Left renal pelvis (tissue), 4 donors: Measurements from ENCODE around the gene MEIS2. TPM values are rescaled to one million over a fixed set of nuclear protein-coding genes. Genes with fewer than 3 reads are reported as not detected.

ENCODE experiments used
- DNase-seq, 4 donors: peaks; one replicate each; pipeline ENCODE4 v3.0.0-alpha.2; 2013; ENCODE audit warnings: low read depth in 4 of 4, low spot score in 3 of 4
- polyA plus RNA-seq, 4 donors: library from polyadenylated mRNA; unstranded; fragments of 120-200 nt; gene quantifications; one replicate each; pipeline ENCODE4 v1.2.1, GENCODE V29; 2013; ENCODE audit not compliant: insufficient read length in 4 of 4

Gene MEIS2
- polyA plus RNA-seq, 4 donors: 129 to 442 (median 168) TPM

DNA sequence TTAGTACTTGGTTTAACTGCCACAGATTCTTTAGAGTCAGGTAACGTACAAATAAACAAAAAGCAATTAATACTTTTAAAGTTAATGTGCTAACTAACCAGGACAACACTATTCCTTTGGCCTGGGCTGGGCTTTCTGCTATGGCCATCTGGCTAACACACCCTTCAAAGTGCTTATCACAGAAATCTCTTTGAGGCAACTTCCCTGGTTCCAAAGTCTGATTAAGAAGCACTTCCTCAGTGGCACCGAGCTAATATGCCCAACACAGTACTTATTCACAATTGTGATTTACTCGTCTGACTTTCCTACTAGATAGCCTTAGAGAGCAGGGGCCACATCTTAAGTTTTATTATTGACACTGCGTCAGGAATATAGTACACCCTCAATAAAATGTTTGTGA lies 191.4 kb downstream of the MEIS2 start:
- DNase-seq: no peak

DNA sequence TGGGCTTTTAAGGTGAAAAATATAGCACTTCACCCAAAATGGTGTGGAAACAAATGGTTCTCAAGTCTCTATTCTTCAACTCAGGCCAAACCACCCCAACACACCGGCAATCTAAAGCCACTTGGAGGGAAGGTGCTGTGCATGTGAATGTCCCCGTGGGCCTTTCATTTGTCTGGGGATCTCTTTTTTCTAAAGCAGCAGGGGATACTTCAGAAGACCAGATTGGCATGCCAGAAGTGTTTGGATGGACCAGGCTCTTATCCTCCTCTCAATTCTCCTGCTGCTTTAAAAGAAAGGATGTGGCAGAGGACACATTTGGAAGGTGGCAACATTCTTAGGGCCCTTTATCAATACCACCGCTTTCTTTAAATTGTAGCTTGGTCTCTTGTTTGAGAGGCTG lies 193.1 kb downstream of the MEIS2 start:
- DNase-seq: no peak

DNA sequence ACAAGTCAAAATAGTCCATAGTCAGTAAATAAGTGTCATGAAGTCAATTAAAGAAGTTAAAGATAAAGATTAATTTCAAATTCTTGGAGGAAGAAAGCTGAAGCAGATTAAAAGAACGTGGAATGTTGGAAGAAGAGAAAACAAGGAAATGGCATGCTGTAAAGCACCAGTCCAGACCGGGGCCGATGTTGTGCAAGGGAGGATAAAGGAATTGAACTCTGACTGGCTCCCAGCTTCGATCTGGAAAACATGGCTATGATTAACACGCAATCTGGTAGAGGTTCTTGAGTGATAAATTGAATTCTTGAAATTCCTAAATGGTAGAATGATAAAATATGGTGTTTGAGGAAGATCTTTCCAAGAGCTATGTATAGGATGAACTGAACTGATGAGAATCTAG lies 194.4 kb downstream of the MEIS2 start:
- DNase-seq: no peak

- no peak for DNase-seq
Observed at GRCh38 chr15:36904715-36905114, 195.6 kb downstream of the MEIS2 start.

DNA sequence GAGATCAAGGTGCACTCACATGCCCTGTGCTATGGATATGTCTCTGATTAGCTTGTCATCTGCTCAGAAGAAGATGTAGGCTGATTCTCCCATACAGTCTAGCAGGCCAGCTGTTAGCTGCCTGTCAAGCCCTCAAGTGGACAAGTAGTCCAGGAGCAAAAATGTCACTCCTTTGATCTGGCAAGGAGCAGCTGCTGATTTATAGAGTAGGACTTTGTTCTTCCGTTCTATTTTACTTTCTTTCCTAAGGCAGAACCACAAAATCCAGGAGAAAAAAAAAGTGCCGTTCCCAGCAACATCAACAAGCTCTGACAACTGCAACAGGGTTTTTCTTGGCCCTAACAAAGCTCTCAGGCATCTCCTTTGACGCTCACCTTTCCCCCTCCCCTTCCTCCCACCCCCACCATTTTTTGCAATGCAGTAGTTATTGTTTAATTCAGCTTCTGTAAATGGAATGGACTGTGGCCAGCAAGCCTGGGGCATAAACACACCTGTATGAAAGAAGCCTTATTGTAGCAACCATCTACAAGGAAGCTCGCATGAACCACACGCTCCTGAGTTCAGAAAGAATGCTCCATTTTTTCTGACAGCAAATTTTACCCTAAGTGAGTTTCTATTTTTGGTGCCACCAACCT lies 196.3 kb downstream of the MEIS2 start:
- DNase-seq: no peak

DNA sequence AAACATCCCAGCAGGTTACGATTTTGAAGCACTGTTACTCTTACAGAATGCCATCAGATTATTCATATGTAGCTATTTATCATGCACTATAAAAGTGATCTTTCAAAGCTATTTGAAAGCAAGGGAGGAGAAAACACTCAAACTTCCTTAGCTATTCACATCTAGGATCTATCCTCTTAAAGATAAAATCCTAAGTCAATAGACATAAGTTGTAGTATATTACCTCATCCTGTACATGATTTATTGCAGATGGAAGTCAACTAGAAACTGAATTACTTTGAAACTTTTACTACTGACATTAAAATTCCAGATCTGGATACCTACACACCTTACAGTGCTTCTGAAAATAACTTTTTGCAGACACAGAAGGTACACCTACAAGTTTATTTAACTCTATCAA lies 197.2 kb downstream of the MEIS2 start:
- no peak for DNase-seq

DNA sequence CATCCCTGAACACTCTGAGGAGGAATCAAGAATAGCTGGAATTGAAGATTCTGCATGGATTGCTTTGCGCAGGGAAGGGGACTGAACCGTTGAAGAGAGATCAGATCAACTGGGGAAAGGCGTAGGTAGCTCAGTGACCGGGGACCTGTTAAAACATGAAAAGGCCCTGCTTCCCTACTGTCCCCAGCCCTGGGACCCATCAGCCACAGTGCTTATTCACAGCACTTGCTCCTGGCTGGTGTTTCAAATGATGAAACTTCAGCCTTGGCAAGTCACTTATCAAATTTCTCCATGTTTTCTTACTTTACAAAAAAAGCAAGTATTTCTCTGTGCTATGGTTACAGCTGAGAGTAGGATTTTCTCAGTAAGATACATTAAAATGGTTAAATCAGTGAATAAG lies 199.3 kb downstream of the MEIS2 start:
- no peak for DNase-seq

DNA sequence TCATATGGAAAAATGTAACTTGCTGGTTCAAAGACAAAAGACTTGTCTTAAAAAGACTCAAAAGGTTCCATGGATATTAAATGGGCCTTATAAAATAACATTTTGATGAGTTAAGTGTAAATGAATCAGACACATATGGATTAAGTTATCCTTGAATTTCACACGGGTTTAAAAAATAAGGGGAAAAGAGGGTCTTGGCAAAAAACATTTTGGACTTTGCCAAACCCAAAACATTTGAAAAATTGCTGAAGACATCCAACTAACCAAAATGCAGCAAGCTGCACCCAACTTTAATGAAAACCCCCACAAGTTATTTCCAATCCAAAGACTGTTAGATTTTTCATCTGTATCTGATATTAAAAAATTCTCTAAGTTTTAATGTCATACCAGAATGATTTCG lies 200.7 kb downstream of the MEIS2 start:
- no peak for DNase-seq

GRCh38 chr15:36898536-36899126 lies 201.7 kb downstream of the MEIS2 start:
- DNase-seq: no peak

DNA sequence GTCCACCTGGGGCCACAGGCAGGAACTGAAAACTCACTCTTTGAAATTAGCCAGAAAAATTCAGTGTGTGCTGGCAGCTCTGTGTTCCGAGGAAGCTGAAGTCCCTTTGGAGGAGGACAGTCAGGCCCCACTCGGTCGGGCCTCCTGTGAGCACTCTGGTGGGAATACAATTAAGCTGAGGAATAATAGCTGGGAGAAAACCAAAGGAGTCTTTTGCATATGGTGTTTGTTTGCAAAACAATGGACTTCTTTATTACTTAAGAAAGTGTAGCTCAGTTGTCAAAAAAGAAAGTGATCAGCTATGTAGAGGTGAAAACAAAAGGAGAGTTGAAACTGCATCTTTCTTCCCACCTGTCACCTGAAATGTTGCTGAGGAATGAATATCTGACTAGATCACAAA lies 202.5 kb downstream of the MEIS2 start:
- DNase-seq: no peak

DNA sequence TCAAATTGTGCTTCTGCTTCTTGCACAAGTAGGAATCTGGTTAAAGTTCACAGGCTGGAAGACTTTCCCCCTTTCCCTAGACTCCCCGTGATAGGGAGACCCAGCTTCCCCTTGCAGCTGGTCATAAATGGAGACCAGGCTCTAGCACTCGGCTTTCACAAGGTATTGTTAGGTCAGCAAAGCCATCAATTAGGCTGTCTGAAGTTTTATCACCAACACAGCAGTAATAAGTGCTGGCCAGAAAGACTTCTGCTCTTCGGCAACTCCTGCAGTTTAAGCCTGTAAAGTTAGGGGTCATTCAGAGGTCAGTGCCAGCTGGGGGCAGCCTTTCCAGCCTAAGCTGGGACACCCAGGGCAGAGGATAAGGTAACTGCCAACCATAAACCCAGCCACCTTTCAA lies 203.4 kb downstream of the MEIS2 start:
- peak in 2 of 4 donors; percentile 57 to 83 for DNase-seq

DNA sequence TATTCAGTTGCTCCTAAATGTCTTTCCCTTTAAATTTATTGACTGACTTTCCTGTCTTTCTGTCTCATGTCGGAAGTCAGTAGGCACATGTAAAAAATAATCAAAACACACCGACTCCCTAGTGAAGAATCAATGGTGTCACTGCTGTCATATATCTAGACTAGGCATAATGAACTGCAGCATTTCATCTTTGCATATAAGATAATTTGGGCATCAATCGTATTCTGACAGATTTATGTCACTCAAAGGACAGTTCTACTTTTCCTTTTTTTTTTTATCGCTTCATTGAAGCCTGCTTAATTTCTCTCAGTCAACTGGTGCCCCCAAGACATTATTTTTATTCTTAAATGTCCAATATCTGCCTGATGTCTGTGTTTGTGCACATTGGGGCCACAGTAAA lies 206.3 kb downstream of the MEIS2 start:
- no peak for DNase-seq

DNA sequence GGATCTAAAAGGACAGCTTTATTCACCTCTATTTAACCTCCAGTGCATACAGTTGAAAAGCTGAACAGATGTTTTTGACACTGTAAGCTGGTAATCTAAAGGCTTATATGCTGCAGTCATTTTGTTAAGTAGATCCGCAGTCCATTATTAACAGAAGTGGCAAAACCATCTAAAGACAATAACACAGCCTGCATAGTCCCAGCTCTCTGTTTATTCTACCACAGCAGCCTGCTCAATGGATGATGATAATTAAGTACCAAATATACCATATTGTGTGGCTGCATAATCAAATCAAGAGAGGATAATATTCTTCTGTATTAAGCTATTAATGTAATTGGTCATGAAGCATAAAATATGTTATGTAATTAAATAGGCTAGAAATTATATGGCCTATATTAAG lies 207.1 kb downstream of the MEIS2 start:
- no peak for DNase-seq

- peak in 1 of 4 donors; percentile 58 for DNase-seq
Observed at GRCh38 chr15:36888011-36888992, 212.0 kb downstream of the MEIS2 start.

DNA sequence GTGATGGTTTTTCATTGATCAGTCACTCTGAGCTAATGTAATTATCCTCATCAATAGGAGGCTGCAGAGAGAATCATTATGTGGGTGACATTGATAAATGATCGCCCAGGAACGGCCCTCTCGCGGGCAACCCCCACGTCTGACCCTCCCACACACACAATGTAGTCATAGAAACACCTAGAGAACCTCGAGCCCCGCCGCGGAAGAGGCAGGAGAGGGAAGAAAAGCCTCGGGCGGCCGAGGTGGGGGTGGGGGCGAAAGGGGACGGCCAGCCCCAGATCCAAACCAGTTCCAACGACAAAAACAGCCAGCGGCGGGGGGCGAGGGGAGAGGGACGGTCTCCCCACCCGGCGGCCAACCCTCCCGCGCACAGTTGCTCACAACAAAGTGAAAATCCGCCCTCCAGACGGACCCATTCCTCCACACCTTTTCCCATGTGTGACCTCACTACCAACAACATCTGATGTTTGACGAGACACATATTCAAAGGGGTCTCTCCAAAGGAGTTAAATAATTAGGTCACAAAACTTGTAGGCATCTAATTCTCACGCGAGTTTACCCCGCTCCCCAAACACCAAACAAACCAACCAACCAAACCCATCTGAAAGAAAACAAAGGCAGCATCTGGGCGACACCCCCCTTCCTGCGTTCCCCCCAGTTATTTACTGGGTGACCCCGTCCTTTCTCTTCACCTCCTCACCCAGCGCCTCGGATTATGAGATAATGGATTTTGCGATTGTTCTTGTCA lies 213.0 kb downstream of the MEIS2 start:
- DNase-seq: peak in 1 of 4 donors; percentile 61

- no peak for DNase-seq
Observed at GRCh38 chr15:36886701-36887100, 213.6 kb downstream of the MEIS2 start.

GRCh38 chr15:36886191-36886590 lies 214.2 kb downstream of the MEIS2 start:
- no peak for DNase-seq

GRCh38 chr15:36885771-36886170 lies 214.6 kb downstream of the MEIS2 start:
- DNase-seq: no peak

DNA sequence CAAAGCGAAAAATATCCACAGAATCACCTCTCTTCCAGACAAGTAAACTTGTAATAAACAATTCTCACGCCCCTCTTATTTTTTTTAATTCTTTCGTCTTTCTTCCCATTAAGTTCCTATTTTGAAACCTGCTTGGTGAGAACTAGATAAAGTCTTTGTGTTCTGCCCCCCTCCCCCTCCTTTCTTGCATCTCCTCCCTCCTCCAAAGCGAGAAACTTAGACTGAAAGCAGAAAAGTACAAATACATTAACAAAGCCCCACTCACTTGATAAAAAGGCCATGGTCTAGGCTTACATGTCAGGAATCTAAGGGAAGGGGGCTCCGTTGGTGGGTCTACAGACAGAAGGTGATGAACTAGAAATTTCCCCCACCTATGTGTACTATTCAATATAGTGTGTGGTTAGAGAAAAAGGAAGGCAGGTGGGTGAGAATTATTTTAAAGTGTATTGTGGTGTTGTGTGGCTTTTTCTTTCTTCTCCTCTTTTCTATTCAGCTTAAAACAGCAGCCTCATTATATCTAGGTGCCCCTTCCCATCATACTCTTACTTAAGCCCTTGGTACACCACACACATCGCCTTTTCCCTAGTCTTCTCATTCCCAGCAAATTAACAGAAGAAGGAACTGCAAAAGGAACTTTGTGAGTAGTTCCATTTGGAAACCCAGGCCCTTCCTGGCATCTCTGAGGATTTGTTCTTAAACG lies 215.3 kb downstream of the MEIS2 start:
- DNase-seq: no peak

DNA sequence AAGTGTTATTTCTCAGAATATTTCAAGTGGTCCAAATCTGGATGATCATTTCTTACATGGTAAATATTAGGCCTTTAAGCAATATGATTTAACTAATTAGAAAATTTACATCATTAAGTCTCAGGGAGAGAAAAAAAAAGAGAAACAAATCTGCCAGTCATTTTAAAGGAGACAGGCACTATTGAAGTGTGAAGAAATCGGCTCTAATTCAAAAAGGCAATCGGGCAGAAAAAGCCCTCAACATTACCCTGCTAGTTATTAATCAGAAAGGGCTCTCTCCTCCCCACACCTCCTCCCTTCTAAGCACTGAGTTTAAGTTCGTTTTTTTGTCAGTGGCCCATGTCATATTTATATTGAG lies 215.9 kb downstream of the MEIS2 start:
- no peak for DNase-seq
